Sigmoid colon (tissue), 4 donors: ENCODE results near the gene CAPRIN1.

Experiments
- POLR2A ChIP-seq, 2 donors: fragments of 450-650 bp; IDR thresholded peaks; one replicate each; pipeline ENCODE4 v1.6.1; 2016; ENCODE audit warnings: antibody characterized with exemption in 2 of 2, mild to moderate bottlenecking in 2 of 2, moderate library complexity in 2 of 2
- POLR2AphosphoS5 ChIP-seq, 4 donors: sonication (generic); formaldehyde crosslinking; IDR thresholded peaks; one replicate each; pipeline ENCODE4 v1.6.1; 2017; ENCODE audit warnings: antibody characterized with exemption in 4 of 4
- TF ChIP-seq, protein P1 (sequence below), 4 experiments: fragments of 450-650 bp in 3 of 4; fragments of 200-600 bp in 1 of 4; IDR thresholded peaks; one replicate each; pipeline ENCODE4 v1.5.1; 2016 to 2019; ENCODE audit warnings: antibody characterized with exemption in 4 of 4, mild to moderate bottlenecking in 3 of 4, moderate library complexity in 2 of 4

DNA sequence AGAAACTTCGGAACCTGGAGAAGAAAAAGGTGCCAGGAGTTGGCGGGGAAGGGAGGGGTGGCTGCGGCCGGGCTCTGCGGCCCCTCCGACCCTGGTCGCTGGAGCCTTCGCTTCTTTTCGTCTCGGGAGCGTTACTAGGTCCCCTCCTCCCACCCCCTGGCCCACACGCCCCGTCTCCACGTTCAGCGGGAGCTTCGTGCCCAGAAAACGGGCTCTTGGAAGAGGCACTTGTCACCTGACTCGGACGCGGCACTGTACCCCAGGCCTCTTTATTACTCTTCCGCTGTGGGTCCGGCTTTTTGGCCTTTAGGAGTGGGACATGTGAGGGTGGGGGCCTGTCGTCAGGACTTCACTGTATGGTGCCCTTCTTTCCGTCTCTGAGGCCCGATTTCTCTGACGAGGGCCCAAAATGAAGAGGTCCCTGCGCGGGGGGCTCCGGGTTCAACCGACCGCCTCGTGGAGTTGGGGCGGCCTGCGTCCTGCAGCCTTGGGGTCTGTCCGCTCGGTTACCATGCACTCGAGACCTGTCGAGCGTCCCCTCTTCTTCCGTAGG, 1.2 kb downstream of the CAPRIN1 start:
- TF ChIP-seq, protein P1, sequence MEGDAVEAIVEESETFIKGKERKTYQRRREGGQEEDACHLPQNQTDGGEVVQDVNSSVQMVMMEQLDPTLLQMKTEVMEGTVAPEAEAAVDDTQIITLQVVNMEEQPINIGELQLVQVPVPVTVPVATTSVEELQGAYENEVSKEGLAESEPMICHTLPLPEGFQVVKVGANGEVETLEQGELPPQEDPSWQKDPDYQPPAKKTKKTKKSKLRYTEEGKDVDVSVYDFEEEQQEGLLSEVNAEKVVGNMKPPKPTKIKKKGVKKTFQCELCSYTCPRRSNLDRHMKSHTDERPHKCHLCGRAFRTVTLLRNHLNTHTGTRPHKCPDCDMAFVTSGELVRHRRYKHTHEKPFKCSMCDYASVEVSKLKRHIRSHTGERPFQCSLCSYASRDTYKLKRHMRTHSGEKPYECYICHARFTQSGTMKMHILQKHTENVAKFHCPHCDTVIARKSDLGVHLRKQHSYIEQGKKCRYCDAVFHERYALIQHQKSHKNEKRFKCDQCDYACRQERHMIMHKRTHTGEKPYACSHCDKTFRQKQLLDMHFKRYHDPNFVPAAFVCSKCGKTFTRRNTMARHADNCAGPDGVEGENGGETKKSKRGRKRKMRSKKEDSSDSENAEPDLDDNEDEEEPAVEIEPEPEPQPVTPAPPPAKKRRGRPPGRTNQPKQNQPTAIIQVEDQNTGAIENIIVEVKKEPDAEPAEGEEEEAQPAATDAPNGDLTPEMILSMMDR (IDR thresholded peaks at IDR 0.05) = no peak
- TF ChIP-seq POLR2A (IDR thresholded peaks at IDR 0.05) = no peak
- TF ChIP-seq POLR2AphosphoS5 (IDR thresholded peaks at IDR 0.05) = no peak
